Thoracic aorta (tissue), 2 donors: Measurements from ENCODE around the gene VNN1. TPM values are rescaled to one million over a fixed set of nuclear protein-coding genes. Genes with fewer than 3 reads are reported as not detected.

Experiments used
- ATAC-seq: fragments of 150-250 bp; one replicate; pipeline ENCODE4 v1.8.0; 2017; ENCODE audit warnings: low read depth; ENCODE audit not compliant: insufficient number of reproducible peaks, low FRiP score
- DNase-seq: peaks from one replicate; pipeline ENCODE4 v3.0.0-alpha.2; 2020; ENCODE audit warnings: low spot score
- H3K27ac ChIP-seq, 2 donors: fragments of 200-600 bp; sonication (generic); 1 replicate in 1 of 2; 2 replicates in 1 of 2; pipeline ENCODE4 v1.5.1; 2016; ENCODE audit warnings: mild to moderate bottlenecking in 2 of 2, moderate library complexity in 2 of 2
- H3K27me3 ChIP-seq: fragments of 200-600 bp; sonication (generic); replicated peaks from 2 replicates; pipeline ENCODE4 v1.6.0; 2016; ENCODE audit warnings: mild to moderate bottlenecking; ENCODE audit not compliant: insufficient read depth
- H3K36me3 ChIP-seq: fragments of 200-600 bp; sonication (generic); one replicate; pipeline ENCODE4 v1.5.1; 2016
- H3K4me1 ChIP-seq, 2 donors: fragments of 200-600 bp; sonication (generic); 1 replicate in 1 of 2; 2 replicates in 1 of 2; pipeline versions ENCODE4 v1.5.1 to v1.6.0; 2016; ENCODE audit warnings: low read depth in 2 of 2, mild to moderate bottlenecking in 1 of 2; ENCODE audit not compliant: control insufficient read depth in 1 of 2
- H3K4me3 ChIP-seq: fragments of 200-600 bp; sonication (generic); 2 replicates; pipeline ENCODE4 v1.5.1; 2016; ENCODE audit warnings: mild to moderate bottlenecking
- H3K9me3 ChIP-seq: fragments of 200-600 bp; sonication (generic); 2 replicates; pipeline ENCODE4 v1.5.1; 2016
- CTCF ChIP-seq: fragments of 200-600 bp; sonication (generic); IDR thresholded peaks from one replicate; pipeline ENCODE4 v1.5.1; 2019; ENCODE audit warnings: antibody characterized with exemption
- total RNA-seq, 2 donors: library from RNA; depleted of rRNA; stranded (reverse); fragments of >200 nt; gene quantifications; one replicate each; pipeline versions ENCODE4 v1.1.0 to v1.2.3, GENCODE V29; 2016

The VNN1 gene
- total RNA-seq, 2 donors from 2014 or later = 1.3 to 3.8 TPM

GRCh38 chr6:132666118-132666517, 47.7 kb downstream of the VNN1 start:
- no peak for DNase-seq
- Histone ChIP-seq H3K4me3 (no peak overlapping the region), H3K9me3 (no peaks in the 10 kb centered on the region), H3K4me1 (peaks cover 0 to 3% of the 10 kb centered on the region in 2 donors), H3K27ac (no peak overlapping the region), H3K36me3 (no peaks in the 10 kb centered on the region), H3K27me3 (no peaks in the 10 kb centered on the region)
- no peak for ATAC-seq
- TF ChIP-seq CTCF = no peak

- Histone ChIP-seq H3K27ac (no peak overlapping the region), H3K4me3 (no peak overlapping the region), H3K4me1 (no peaks in the 10 kb centered on the region), H3K36me3 (no peaks in the 10 kb centered on the region), H3K9me3 (no peaks in the 10 kb centered on the region), H3K27me3 (no peaks in the 10 kb centered on the region)
- TF ChIP-seq CTCF = no peak
- ATAC-seq (no peak), DNase-seq (no peak)
These were observed 49.4 kb downstream of the VNN1 start for GRCh38 chr6:132664309-132665034.

GRCh38 chr6:132663661-132664060, 50.2 kb downstream of the VNN1 start:
- Histone ChIP-seq H3K27ac (no peak overlapping the region), H3K9me3 (no peaks in the 10 kb centered on the region), H3K36me3 (no peaks in the 10 kb centered on the region), H3K4me1 (no peaks in the 10 kb centered on the region), H3K27me3 (no peaks in the 10 kb centered on the region), H3K4me3 (no peak overlapping the region)
- ATAC-seq (no peak), DNase-seq (no peak)
- TF ChIP-seq CTCF = no peak

- Histone ChIP-seq H3K36me3 (no peaks in the 10 kb centered on the region), H3K9me3 (no peaks in the 10 kb centered on the region), H3K4me1 (no peaks in the 10 kb centered on the region), H3K27ac (no peak overlapping the region), H3K27me3 (no peaks in the 10 kb centered on the region), H3K4me3 (no peak overlapping the region)
- no peak for TF ChIP-seq CTCF
- no peak for ATAC-seq
- no peak for DNase-seq
These were observed 51.9 kb downstream of the VNN1 start for GRCh38 chr6:132661906-132662305.

- no peaks in the 10 kb centered on the region for H3K9me3 ChIP-seq
- no peaks in the 10 kb centered on the region for H3K4me1 ChIP-seq
- H3K27me3 ChIP-seq = no peaks in the 10 kb centered on the region
- H3K36me3 ChIP-seq = no peaks in the 10 kb centered on the region
- H3K4me3 ChIP-seq = no peak within 1 kb of the TSS
- no peak for ATAC-seq
- H3K27ac ChIP-seq = no peak within 1 kb of the TSS
- no peak for TF ChIP-seq CTCF
- no peak for DNase-seq
These were observed 54.8 kb downstream of the VNN1 start, which contains the start of gene TAAR1 for GRCh38 chr6:132659082-132659481. TSS of gene TAAR1 (minus strand) at chr6:132659182. CDS start at chr6:132646003, 13,179 bp downstream.
